BLaER1 treated with 17β-estradiol and CSF1 and Interleukin-3, amounts not matched to agents 10 nM and 100 nM (cell line): ENCODE data around the gene SLC5A4.

Experiments used
- H3K27ac ChIP-seq, 11 experiments: shearing (Covaris generic); formaldehyde crosslinking; 2 replicates each; pipeline ENCODE4 v1.8.1; 2022
- H3K27me3 ChIP-seq, 11 experiments: shearing (Covaris generic); formaldehyde crosslinking; 2 replicates each; pipeline ENCODE4 v1.8.1; 2022
- H3K36me3 ChIP-seq, 11 experiments: shearing (Covaris generic); formaldehyde crosslinking; 2 replicates each; pipeline ENCODE4 v1.8.1; 2022
- H3K4me1 ChIP-seq, 10 experiments: shearing (Covaris generic); formaldehyde crosslinking; 2 replicates each; pipeline ENCODE4 v1.8.1; 2022
- H3K4me2 ChIP-seq, 11 experiments: shearing (Covaris generic); formaldehyde crosslinking; 2 replicates each; pipeline ENCODE4 v1.8.1; 2022
- H3K4me3 ChIP-seq, 10 experiments: shearing (Covaris generic); formaldehyde crosslinking; 2 replicates each; pipeline ENCODE4 v1.8.1; 2022
- H3K9ac ChIP-seq, 11 experiments: shearing (Covaris generic); formaldehyde crosslinking; 2 replicates each; pipeline ENCODE4 v1.8.1; 2022
- H3K9me3 ChIP-seq, 11 experiments: shearing (Covaris generic); formaldehyde crosslinking; replicated peaks in 1 of 11; 2 replicates each; pipeline ENCODE4 v1.8.1; 2022
- H4K20me1 ChIP-seq, 11 experiments: shearing (Covaris generic); formaldehyde crosslinking; 2 replicates each; pipeline ENCODE4 v1.8.1; 2022
- Cebpa-rat ChIP-seq, 11 experiments: shearing (Covaris generic); IDR thresholded peaks; 2 replicates each; pipeline ENCODE4 v1.8.1; 2022

The SLC5A4 gene

DNA sequence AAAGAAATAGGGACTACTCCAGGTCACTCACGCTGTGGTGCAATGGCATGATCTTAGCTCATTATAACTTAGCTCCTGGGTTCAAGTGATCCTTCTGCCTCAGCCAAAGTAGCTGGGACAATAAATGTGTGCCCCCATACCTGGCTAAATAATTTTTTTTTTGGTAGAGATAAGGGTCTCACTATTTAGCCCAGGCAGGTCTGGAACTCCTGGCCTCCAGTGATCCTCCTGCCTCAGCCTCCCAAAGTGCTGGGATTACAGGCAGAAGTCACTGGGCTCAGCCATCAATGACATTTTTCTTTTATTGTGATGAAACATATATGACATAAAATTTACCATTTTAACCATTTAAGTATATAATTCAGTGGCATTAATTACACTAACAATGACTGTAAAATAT is 10.6 kb downstream of the SLC5A4 start:
- peaks cover 0 to 13% (median 0%) of the 10 kb centered on the region in 10 experiments; a peak in 1 of 20 replicates for H3K4me1 ChIP-seq
- H3K4me2 ChIP-seq = no peak overlapping the region
- no peaks in the 10 kb centered on the region for H3K27me3 ChIP-seq
- no peak for TF ChIP-seq Cebpa-rat (IDR thresholded peaks at IDR 0.05)
- no peaks in the 10 kb centered on the region for H4K20me1 ChIP-seq
- no peak overlapping the region for H3K27ac ChIP-seq
- H3K4me3 ChIP-seq = no peak overlapping the region
- no peak overlapping the region for H3K9ac ChIP-seq
- no peaks in the 10 kb centered on the region for H3K36me3 ChIP-seq
- no peaks in the 10 kb centered on the region for H3K9me3 ChIP-seq

DNA sequence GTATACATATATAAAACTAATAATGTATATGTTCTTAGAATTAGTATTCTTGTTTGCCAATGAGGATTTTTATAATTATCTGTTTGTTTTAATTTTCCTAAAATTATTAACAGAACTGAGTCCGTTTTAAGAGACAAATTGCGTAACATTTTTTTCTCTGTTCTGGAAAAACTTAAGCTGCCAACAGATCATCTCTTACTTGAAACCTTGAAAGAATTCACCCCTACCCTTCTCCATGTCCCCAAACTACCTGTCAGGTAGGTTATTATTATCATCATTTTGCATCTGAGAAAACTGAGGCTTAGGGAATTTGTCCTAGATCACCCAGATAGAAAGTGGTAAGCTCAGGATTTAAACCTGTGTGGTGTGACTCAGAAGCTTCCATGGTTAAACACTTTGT is 14.7 kb downstream of the SLC5A4 start:
- no peak overlapping the region for H3K27ac ChIP-seq
- no peaks in the 10 kb centered on the region for H3K36me3 ChIP-seq
- peak in 3 of 11 experiments; percentile 44 to 62 (median 59); a peak in 4 of 22 replicates for TF ChIP-seq Cebpa-rat (IDR thresholded peaks at IDR 0.05)
- H3K4me3 ChIP-seq = no peak overlapping the region
- H4K20me1 ChIP-seq = no peaks in the 10 kb centered on the region
- no peak overlapping the region for H3K9ac ChIP-seq
- H3K4me2 ChIP-seq = no peak overlapping the region
- peaks cover 0 to 13% (median 0%) of the 10 kb centered on the region in 10 experiments; a peak in 1 of 20 replicates for H3K4me1 ChIP-seq
- no peaks in the 10 kb centered on the region for H3K9me3 ChIP-seq
- H3K27me3 ChIP-seq = no peaks in the 10 kb centered on the region

DNA sequence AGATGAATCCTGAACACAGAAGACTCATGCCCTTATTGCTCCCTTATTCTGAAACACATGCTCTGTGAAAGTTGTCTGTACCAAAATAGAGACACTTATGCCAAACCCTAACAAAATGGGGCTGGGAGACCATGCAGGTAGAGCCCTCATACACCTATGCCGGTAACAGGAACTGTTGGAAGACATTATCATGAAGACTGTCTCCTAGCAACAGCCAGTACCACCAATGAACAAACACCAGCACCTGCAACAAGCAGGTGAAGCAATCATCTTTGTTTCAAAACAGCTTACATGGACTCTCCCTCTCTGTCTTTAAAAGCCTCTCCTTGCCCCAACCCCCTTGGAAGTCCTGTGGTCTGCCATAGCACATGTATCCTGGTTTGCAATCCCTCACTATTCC is 17.2 kb downstream of the SLC5A4 start:
- Histone ChIP-seq H3K9ac (no peak overlapping the region), H3K4me1 (peaks cover 0 to 24% (median under 1%) of the 10 kb centered on the region in 10 experiments; a peak in 5 of 20 replicates), H3K27ac (no peak overlapping the region), H3K9me3 (no peaks in the 10 kb centered on the region), H3K36me3 (no peaks in the 10 kb centered on the region), H3K4me2 (no peak overlapping the region), H3K27me3 (no peaks in the 10 kb centered on the region), H4K20me1 (no peaks in the 10 kb centered on the region), H3K4me3 (no peak overlapping the region)
- TF ChIP-seq Cebpa-rat (IDR thresholded peaks at IDR 0.05) = no peak

DNA sequence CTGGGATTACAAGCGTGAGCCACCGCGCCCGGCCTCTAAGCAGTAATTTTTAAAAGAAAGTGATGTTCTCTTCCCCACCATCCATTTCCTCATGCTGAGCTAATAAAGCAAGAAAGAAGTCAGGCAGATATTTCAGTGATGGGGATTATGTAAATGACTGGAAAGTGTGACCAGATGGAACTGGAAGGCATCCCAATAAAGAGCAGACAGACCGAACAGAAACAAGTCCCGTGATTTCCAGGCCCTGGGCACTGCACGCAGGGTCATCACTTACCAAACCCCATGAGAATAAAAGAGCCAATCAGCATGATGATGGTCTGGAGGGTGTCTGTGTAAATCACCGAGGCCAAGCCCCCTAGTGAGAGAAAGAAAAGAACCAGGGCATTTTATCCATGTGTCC is 18.2 kb downstream of the SLC5A4 start:
- no peak overlapping the region for H3K9ac ChIP-seq

DNA sequence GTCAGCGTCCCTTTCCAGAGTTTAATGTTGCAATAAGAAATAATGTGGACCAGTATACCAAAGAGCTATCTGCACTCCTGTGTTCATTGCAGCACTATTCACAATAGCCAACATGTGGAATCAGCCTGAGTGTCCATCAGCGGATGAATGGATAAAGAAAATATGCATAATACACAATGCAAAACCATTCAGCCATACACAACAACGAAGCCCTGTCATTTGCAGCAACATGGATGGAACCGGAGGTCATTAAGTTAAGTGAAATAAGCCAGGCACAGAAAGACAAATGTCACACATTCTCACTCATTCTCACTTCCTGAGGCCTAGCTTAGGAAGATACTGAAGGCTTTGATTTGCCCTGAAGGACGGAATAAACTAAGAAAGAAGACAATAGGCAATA is 22.1 kb downstream of the SLC5A4 start:
- no peak overlapping the region for H3K9ac ChIP-seq
- no peak for TF ChIP-seq Cebpa-rat (IDR thresholded peaks at IDR 0.05)
- H3K27me3 ChIP-seq = no peaks in the 10 kb centered on the region
- H3K4me1 ChIP-seq = peaks cover 0 to 35% (median 0%) of the 10 kb centered on the region in 10 experiments; a peak in 6 of 20 replicates
- H3K4me3 ChIP-seq = no peak overlapping the region
- no peaks in the 10 kb centered on the region for H3K36me3 ChIP-seq
- H3K4me2 ChIP-seq = peak overlapping the region in 3 of 11 experiments; percentile 19 to 80 (median 71); a peak in 5 of 22 replicates
- no peaks in the 10 kb centered on the region for H3K9me3 ChIP-seq
- H3K27ac ChIP-seq = peak overlapping the region in 1 of 11 experiments; percentile 25; a peak in 1 of 22 replicates
- no peaks in the 10 kb centered on the region for H4K20me1 ChIP-seq

More for the DNA sequence above, 18.2 kb downstream of the SLC5A4 start:
- Histone ChIP-seq H3K4me3 (no peak overlapping the region), H3K36me3 (no peaks in the 10 kb centered on the region), H3K4me2 (no peak overlapping the region), H3K9me3 (no peaks in the 10 kb centered on the region), H3K27ac (no peak overlapping the region), H4K20me1 (no peaks in the 10 kb centered on the region), H3K4me1 (peaks cover 0 to 24% (median 2%) of the 10 kb centered on the region in 10 experiments; a peak in 6 of 20 replicates), H3K27me3 (no peaks in the 10 kb centered on the region)
- TF ChIP-seq Cebpa-rat (IDR thresholded peaks at IDR 0.05) = no peak

DNA sequence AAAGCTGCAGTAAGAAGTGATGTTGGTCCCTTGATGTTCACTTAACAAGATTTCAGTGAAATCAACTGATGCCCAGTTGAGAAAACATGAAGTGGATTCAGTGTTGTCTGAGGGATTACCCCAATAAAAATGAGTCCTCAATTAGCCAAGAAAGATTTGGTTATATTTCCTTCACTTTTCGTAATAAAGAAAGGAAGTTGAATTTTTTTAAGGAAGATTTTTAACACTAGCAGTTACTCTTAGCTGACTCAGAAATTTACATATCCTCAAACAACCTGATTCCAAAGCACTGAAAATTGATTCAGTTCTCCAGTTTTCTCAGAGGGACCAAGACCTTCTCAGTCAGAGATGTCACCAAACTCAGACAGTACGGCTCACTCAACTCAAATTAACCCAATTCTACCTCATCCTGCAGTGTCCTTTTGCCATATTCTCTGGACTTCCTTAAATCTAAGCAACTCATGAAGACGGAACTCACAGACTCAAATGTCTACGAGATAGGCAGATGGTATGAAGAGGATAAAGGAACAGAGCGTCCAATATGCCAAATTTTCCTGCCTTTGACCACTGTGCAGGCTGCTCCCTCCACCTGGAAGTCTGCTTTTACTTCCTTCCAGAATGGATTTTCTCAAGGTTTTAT is 22.8 kb downstream of the SLC5A4 start:
- peak overlapping the region in 3 of 11 experiments; percentile 19 to 80 (median 71); a peak in 5 of 22 replicates for H3K4me2 ChIP-seq
- no peaks in the 10 kb centered on the region for H3K27me3 ChIP-seq
- no peak overlapping the region for H3K4me3 ChIP-seq
- H4K20me1 ChIP-seq = no peaks in the 10 kb centered on the region
- H3K4me1 ChIP-seq = peaks cover 0 to 39% (median 0%) of the 10 kb centered on the region in 10 experiments; a peak in 6 of 20 replicates
- H3K9me3 ChIP-seq = no peaks in the 10 kb centered on the region
- H3K36me3 ChIP-seq = no peaks in the 10 kb centered on the region
- no peak for TF ChIP-seq Cebpa-rat (IDR thresholded peaks at IDR 0.05)
- no peak overlapping the region for H3K9ac ChIP-seq
- peak overlapping the region in 2 of 11 experiments; percentile 15 to 25; a peak in 4 of 22 replicates for H3K27ac ChIP-seq

DNA sequence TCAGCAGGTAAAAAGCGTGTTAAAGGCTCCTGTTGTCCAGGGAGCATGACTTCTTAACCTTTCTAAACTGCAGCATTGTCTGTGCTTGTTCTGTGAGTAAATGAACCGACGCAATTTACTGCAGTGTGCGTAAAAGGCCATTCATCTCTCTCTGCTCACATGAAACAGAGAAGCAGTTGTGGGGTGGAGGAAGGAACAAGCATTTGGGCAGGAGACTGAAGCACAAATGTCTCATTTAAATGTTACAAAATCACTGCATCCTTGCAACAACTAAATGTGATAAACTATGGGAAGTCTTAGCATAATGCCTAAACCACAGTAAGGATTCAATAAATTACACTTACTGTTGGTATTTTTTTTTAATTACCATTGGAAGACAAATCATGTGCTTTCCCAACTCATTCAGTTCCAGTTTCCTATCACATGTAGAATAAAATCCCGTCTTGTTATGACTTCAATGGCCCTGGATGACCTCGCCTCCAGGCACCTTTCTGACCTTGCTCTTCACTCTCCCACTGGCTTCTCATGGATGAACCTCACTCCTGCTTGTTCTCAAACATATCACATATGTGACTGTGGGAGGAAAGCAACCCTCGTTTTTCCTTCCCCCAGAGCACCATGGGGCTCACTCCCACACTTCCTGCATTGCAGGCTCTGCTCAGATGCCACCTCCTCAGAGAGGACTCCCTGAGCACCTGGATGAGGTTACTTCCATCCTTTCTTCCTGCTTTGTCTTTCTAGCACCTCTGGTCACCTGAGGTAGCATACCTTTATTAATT is 28.6 kb downstream of the SLC5A4 start:
- Histone ChIP-seq H3K36me3 (no peaks in the 10 kb centered on the region), H3K4me2 (peak overlapping the region in 2 of 11 experiments; percentile 25 to 72; a peak in 4 of 22 replicates), H3K9me3 (no peaks in the 10 kb centered on the region), H3K4me1 (peaks cover 0 to 59% (median 0%) of the 10 kb centered on the region in 10 experiments; a peak in 4 of 20 replicates), H3K27ac (peak overlapping the region in 2 of 11 experiments; percentile 29 to 38; a peak in 3 of 22 replicates), H3K4me3 (no peak overlapping the region), H3K9ac (0 out of 22 replicates have a peak overlapping the region, but pooled peaks of 1 of the 11 experiments have one; percentile 33), H3K27me3 (no peaks in the 10 kb centered on the region), H4K20me1 (no peaks in the 10 kb centered on the region)
- no peak for TF ChIP-seq Cebpa-rat (IDR thresholded peaks at IDR 0.05)

DNA sequence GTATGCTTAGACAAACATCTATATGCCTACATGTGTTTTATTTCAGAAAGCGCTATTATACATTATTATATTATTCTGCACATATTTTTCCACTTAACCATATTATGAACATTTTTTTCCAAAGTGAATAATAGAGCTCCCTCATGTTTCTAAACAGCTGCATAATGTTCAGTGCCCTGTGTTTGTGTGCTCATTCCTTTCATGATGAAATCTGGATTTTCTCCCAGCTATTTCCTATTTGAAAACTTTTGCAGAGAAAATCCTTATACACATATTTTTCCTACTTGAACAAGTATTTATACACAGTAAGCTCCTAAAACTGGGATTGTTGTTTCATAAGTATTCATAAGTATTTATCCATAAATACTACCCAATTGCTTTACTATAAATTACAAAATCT is 32.2 kb downstream of the SLC5A4 start:
- H3K9ac ChIP-seq = no peak overlapping the region
- no peak overlapping the region for H3K4me3 ChIP-seq
- no peak overlapping the region for H3K27ac ChIP-seq
- no peaks in the 10 kb centered on the region for H3K27me3 ChIP-seq
- H4K20me1 ChIP-seq = no peaks in the 10 kb centered on the region
- peaks cover 0 to 82% (median 0%) of the 10 kb centered on the region in 10 experiments; a peak in 6 of 20 replicates for H3K4me1 ChIP-seq
- no peak overlapping the region for H3K4me2 ChIP-seq
- no peak for TF ChIP-seq Cebpa-rat (IDR thresholded peaks at IDR 0.05)
- no peaks in the 10 kb centered on the region for H3K9me3 ChIP-seq
- H3K36me3 ChIP-seq = no peaks in the 10 kb centered on the region

DNA sequence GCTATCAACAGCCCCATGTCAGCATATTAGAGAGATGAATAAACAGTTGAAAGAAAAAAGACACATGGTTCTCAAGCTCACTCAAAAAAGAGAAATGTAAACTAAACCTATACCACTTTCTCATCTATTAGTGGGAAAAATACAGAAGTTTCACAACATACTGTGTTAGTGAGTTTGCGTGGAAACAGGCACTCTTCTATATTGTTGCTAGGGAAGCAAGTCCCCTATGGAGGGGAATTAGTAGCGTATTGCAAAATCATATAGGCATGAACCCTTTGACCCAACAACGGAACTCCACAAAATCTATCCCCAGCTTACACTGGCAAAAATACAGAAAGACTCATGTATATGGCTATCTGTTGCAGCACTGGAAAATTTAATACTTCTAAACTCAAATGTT is 36.1 kb downstream of the SLC5A4 start:
- Histone ChIP-seq H3K36me3 (no peaks in the 10 kb centered on the region), H3K4me2 (peak overlapping the region in 3 of 11 experiments; percentile 27 to 63 (median 48); a peak in 4 of 22 replicates)
- TF ChIP-seq Cebpa-rat (IDR thresholded peaks at IDR 0.05) = peak in 2 of 11 experiments; percentile 28 to 42; a peak in 2 of 22 replicates

More for the DNA sequence above, 36.1 kb downstream of the SLC5A4 start:
- peak overlapping the region in 3 of 11 experiments; percentile 65 to 83 (median 67); a peak in 5 of 22 replicates for H3K27ac ChIP-seq
- H3K4me3 ChIP-seq = no peak overlapping the region
- no peaks in the 10 kb centered on the region for H4K20me1 ChIP-seq
- peaks cover 0 to 61% (median 0%) of the 10 kb centered on the region in 10 experiments; a peak in 6 of 20 replicates for H3K4me1 ChIP-seq
- no peaks in the 10 kb centered on the region for H3K27me3 ChIP-seq
- no peaks in the 10 kb centered on the region for H3K9me3 ChIP-seq
- H3K9ac ChIP-seq = peak overlapping the region in 3 of 11 experiments; percentile 24 to 52 (median 51); a peak in 3 of 22 replicates
